Parathyroid adenoma (tissue), 2 donors: Measurements from ENCODE around the gene FXYD3.

Source experiments
- H2AFZ ChIP-seq: fragments of 300-600 bp; sonication (generic); one replicate; pipeline ENCODE4 v1.7.0; 2017; ENCODE audit warnings: antibody characterized with exemption, mild to moderate bottlenecking
- H3K27ac ChIP-seq: fragments of 300-600 bp; sonication (generic); one replicate; pipeline ENCODE4 v1.7.0; 2017
- H3K27me3 ChIP-seq: fragments of 300-600 bp; sonication (generic); one replicate; pipeline ENCODE4 v1.7.0; 2017; ENCODE audit warnings: low read length; ENCODE audit not compliant: control insufficient read depth, insufficient read depth
- H3K36me3 ChIP-seq: fragments of 300-600 bp; sonication (generic); one replicate; pipeline ENCODE4 v1.7.0; 2017; ENCODE audit warnings: low read length; ENCODE audit not compliant: control insufficient read depth, insufficient read depth
- H3K4me1 ChIP-seq: fragments of 300-600 bp; sonication (generic); one replicate; pipeline ENCODE4 v1.7.0; 2017; ENCODE audit warnings: control low read depth
- H3K4me2 ChIP-seq: fragments of 300-600 bp; sonication (generic); one replicate; pipeline ENCODE4 v1.7.0; 2017; ENCODE audit warnings: low read length
- H3K4me3 ChIP-seq: fragments of 300-600 bp; sonication (generic); one replicate; pipeline ENCODE4 v1.7.0; 2017; ENCODE audit warnings: low read depth, low read length
- H3K79me2 ChIP-seq: fragments of 300-600 bp; sonication (generic); one replicate; pipeline ENCODE4 v1.7.0; 2017; ENCODE audit warnings: control low read depth
- H3K9ac ChIP-seq: fragments of 300-600 bp; sonication (generic); one replicate; pipeline ENCODE4 v1.7.0; 2017; ENCODE audit warnings: mild to moderate bottlenecking
- H3K9me3 ChIP-seq: fragments of 300-600 bp; sonication (generic); one replicate; pipeline ENCODE4 v1.7.0; 2017; ENCODE audit warnings: low read length; ENCODE audit not compliant: control insufficient read depth
- CTCF ChIP-seq: fragments of 300-600 bp; sonication (generic); IDR thresholded peaks from one replicate; pipeline ENCODE4 v1.7.0; 2017; ENCODE audit warnings: antibody characterized with exemption, mild to moderate bottlenecking
- donor health status: primary hyperparathyroidism.

The FXYD3 gene

DNA sequence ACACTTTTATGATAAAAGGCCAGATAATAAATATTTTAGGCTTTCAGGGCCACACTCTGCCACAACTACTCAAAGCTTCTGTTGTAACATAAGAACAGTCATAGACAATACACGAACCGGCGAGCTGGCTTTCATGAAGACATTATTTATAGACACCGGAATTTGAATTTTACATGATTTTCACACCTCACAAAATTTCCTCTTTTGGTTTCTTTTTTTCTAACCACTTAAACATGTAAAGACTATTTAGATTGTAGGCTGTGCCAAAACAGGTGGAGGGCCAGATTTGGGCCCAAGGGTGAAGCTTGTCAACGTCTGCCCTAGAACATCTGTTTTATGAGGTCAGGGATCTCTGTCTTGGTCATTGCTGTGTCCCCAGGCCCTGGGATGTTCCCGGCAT lies 29.7 kb upstream of the FXYD3 start:
- no peaks in the 10 kb centered on the region for H3K9me3 ChIP-seq
- H3K4me2 ChIP-seq: no peak overlapping the region
- H3K27me3 ChIP-seq: no peaks in the 10 kb centered on the region
- H3K36me3 ChIP-seq: no peaks in the 10 kb centered on the region
- no peak overlapping the region for H3K9ac ChIP-seq
- no peak overlapping the region for H3K4me3 ChIP-seq
- H2AFZ ChIP-seq: no peak overlapping the region
- no peak for TF ChIP-seq CTCF
- no peak overlapping the region for H3K27ac ChIP-seq
- H3K79me2 ChIP-seq: no peaks in the 10 kb centered on the region
- H3K4me1 ChIP-seq: no peaks in the 10 kb centered on the region

DNA sequence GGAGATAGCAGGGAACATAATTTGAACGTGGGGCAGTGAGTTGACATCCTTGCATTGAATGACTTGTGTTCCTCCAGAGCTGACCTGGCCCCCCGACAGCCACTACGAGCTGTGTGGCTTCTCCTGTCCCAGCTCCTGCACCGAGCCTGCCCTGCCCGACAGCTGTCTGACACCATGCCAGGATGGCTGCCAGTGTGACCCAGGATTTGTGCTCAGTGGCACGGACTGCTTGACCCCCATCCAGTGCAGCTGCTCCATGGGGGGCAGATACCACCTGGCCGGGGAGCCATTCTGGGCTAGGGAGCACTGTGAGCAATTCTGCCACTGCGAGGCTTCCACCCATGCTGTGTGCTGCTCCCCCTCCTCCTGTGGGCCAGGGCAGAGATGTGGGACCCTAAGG lies 29.2 kb upstream of the FXYD3 start:
- Histone ChIP-seq H3K79me2 (no peaks in the 10 kb centered on the region), H3K27ac (no peak overlapping the region)

DNA sequence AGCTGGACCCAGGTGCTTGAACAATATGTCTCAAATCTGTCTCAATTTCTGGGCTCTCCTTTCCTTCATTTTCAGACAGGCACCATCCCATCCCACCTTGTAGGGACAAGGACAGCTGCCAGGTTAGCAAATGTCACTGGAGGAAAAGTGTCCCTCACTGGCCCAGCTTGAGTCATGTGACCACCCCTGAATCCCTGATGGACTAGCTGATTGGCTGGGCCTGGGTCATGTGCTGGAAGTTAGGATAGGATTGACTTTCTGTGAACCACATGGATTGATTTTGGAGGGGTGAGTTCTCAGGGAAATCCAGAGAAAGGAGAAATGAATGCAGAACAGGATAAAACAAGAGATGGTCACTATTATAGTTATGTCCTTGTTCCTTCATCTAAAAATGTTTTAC lies 28.2 kb upstream of the FXYD3 start:
- Histone ChIP-seq H3K9ac (no peak overlapping the region), H3K4me3 (no peak overlapping the region), H3K9me3 (no peaks in the 10 kb centered on the region), H3K4me1 (no peaks in the 10 kb centered on the region), H3K27ac (no peak overlapping the region), H3K4me2 (no peak overlapping the region), H2AFZ (no peak overlapping the region), H3K36me3 (no peaks in the 10 kb centered on the region), H3K27me3 (no peaks in the 10 kb centered on the region), H3K79me2 (no peaks in the 10 kb centered on the region)
- TF ChIP-seq CTCF: no peak

More for the DNA sequence above, 29.2 kb upstream of the FXYD3 start:
- Histone ChIP-seq H3K36me3 (no peaks in the 10 kb centered on the region), H3K9me3 (no peaks in the 10 kb centered on the region), H3K9ac (no peak overlapping the region), H2AFZ (no peak overlapping the region), H3K27me3 (no peaks in the 10 kb centered on the region), H3K4me3 (no peak overlapping the region), H3K4me1 (no peaks in the 10 kb centered on the region), H3K4me2 (no peak overlapping the region)
- TF ChIP-seq CTCF: no peak

GRCh38 chr19:35088131-35088913 lies 27.3 kb upstream of the FXYD3 start:
- no peak overlapping the region for H2AFZ ChIP-seq
- TF ChIP-seq CTCF: no peak
- no peak overlapping the region for H3K9ac ChIP-seq
- H3K4me3 ChIP-seq: no peak overlapping the region
- no peaks in the 10 kb centered on the region for H3K79me2 ChIP-seq
- H3K9me3 ChIP-seq: no peaks in the 10 kb centered on the region
- no peaks in the 10 kb centered on the region for H3K27me3 ChIP-seq
- no peak overlapping the region for H3K4me2 ChIP-seq
- H3K36me3 ChIP-seq: no peaks in the 10 kb centered on the region
- H3K27ac ChIP-seq: no peak overlapping the region
- no peaks in the 10 kb centered on the region for H3K4me1 ChIP-seq

DNA sequence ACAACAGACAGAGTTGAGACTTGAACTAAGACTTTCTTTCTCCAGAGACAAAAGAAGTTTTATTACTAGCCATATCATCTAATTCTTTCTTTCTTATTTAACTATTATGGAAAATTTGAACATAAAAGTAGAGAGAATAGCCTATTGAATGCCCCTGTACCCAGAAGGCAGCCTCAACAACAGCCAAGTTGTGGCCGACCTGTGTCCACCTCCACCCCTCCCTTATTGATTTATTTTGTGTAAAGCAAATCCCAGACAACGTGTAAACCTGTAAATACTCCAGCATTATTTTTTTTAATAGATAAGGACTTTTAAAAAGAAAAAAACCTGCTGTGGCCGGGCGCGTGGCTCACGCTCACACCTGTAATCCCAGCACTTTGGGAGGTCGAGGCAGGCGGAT lies 26.1 kb upstream of the FXYD3 start:
- no peak for TF ChIP-seq CTCF
- Histone ChIP-seq H3K9ac (no peak overlapping the region), H3K4me3 (no peak overlapping the region), H3K9me3 (no peaks in the 10 kb centered on the region), H3K4me2 (no peak overlapping the region), H2AFZ (no peak overlapping the region), H3K27ac (no peak overlapping the region), H3K79me2 (no peaks in the 10 kb centered on the region), H3K36me3 (no peaks in the 10 kb centered on the region), H3K27me3 (no peaks in the 10 kb centered on the region), H3K4me1 (no peaks in the 10 kb centered on the region)
